ENCODE results near the gene HERC6.
A peak's percentile ranks its signal among the peaks of the same experiment; 100 is the strongest.

HERC6 gene

DNA sequence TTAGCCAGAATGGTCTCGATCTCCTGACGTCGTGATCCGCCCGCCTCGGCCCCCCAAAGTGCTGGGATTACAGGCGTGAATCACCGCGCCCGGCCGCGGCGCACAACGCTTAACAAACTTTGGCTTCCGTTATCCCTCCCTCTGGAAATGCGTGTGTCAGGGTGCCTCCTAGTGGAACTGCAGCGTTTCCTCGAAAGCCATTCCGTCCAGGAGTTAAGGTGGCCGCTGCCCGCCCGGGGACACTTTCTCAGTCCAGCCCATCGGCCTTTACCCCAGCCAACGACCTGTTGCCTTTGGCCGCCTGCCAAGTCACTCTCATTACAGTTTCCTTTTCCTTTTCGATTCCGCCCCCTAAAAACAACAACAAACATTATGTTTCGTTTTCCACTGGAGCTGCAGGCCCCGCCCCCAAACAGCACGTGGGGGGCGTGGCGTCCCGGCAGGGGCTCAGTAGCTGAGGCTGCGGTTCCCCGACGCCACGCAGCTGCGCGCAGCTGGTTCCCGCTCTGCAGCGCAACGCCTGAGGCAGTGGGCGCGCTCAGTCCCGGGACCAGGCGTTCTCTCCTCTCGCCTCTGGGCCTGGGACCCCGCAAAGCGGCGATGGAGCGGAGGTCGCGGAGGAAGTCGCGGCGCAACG, 78.1 kb downstream of the HERC6 start, which contains the start of gene HERC5 (continued):
- TF ChIP-seq, protein P1, sequence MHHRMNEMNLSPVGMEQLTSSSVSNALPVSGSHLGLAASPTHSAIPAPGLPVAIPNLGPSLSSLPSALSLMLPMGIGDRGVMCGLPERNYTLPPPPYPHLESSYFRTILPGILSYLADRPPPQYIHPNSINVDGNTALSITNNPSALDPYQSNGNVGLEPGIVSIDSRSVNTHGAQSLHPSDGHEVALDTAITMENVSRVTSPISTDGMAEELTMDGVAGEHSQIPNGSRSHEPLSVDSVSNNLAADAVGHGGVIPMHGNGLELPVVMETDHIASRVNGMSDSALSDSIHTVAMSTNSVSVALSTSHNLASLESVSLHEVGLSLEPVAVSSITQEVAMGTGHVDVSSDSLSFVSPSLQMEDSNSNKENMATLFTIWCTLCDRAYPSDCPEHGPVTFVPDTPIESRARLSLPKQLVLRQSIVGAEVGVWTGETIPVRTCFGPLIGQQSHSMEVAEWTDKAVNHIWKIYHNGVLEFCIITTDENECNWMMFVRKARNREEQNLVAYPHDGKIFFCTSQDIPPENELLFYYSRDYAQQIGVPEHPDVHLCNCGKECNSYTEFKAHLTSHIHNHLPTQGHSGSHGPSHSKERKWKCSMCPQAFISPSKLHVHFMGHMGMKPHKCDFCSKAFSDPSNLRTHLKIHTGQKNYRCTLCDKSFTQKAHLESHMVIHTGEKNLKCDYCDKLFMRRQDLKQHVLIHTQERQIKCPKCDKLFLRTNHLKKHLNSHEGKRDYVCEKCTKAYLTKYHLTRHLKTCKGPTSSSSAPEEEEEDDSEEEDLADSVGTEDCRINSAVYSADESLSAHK (tag by site-specific recombination; IDR thresholded peaks at IDR 0.05), result peak; percentile 71
- peak; percentile 49; the same call in 1 of the 2 replicates for TF ChIP-seq ZNF549 (tag by site-specific recombination; IDR thresholded peaks at IDR 0.05)
- TF ChIP-seq ZFHX2 (tag by site-specific recombination; conservative IDR thresholded peaks at IDR 0.05), result peak; percentile 51
- no peak; the same call in none of the 2 replicates for TF ChIP-seq KLF8 (tag by site-specific recombination; IDR thresholded peaks at IDR 0.05)
- TF ChIP-seq, protein P2, sequence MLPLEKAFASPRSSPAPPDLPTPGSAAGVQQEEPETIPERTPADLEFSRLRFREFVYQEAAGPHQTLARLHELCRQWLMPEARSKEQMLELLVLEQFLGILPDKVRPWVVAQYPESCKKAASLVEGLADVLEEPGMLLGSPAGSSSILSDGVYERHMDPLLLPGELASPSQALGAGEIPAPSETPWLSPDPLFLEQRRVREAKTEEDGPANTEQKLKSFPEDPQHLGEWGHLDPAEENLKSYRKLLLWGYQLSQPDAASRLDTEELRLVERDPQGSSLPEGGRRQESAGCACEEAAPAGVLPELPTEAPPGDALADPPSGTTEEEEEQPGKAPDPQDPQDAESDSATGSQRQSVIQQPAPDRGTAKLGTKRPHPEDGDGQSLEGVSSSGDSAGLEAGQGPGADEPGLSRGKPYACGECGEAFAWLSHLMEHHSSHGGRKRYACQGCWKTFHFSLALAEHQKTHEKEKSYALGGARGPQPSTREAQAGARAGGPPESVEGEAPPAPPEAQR (tag by site-specific recombination; IDR thresholded peaks at IDR 0.05), result peak; percentile 70; the same call in 1 of the 2 replicates
- peak; percentile 89 for TF ChIP-seq SP3 (tag by site-specific recombination; IDR thresholded peaks at IDR 0.05)
- peak; percentile 94 for TF ChIP-seq ZNF335 (tag by site-specific recombination; conservative IDR thresholded peaks at IDR 0.05)
- TF ChIP-seq, protein P3, sequence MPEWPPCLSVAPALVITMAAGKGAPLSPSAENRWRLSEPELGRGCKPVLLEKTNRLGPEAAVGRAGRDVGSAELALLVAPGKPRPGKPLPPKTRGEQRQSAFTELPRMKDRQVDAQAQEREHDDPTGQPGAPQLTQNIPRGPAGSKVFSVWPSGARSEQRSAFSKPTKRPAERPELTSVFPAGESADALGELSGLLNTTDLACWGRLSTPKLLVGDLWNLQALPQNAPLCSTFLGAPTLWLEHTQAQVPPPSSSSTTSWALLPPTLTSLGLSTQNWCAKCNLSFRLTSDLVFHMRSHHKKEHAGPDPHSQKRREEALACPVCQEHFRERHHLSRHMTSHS (tag by site-specific recombination; IDR thresholded peaks at IDR 0.05), result 0 out of 2 replicates have a peak, but pooled peaks have one; percentile 29
- peak; percentile 61 for TF ChIP-seq FEZF1 (tag by site-specific recombination; IDR thresholded peaks at IDR 0.05)
- TF ChIP-seq ZNF785 (tag by site-specific recombination; IDR thresholded peaks at IDR 0.05), result peak; percentile 98
- TF ChIP-seq ZNF521 (tag by site-specific recombination; IDR thresholded peaks at IDR 0.05), result no peak
- TF ChIP-seq HOXC10 (CRISPR knock-in tag; IDR thresholded peaks at IDR 0.05), result no peak
- TF ChIP-seq, protein P4, sequence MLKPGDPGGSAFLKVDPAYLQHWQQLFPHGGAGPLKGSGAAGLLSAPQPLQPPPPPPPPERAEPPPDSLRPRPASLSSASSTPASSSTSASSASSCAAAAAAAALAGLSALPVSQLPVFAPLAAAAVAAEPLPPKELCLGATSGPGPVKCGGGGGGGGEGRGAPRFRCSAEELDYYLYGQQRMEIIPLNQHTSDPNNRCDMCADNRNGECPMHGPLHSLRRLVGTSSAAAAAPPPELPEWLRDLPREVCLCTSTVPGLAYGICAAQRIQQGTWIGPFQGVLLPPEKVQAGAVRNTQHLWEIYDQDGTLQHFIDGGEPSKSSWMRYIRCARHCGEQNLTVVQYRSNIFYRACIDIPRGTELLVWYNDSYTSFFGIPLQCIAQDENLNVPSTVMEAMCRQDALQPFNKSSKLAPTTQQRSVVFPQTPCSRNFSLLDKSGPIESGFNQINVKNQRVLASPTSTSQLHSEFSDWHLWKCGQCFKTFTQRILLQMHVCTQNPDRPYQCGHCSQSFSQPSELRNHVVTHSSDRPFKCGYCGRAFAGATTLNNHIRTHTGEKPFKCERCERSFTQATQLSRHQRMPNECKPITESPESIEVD (tag by site-specific recombination; IDR thresholded peaks at IDR 0.05), result peak; percentile 65
- TF ChIP-seq ZNF324 (tag by site-specific recombination; IDR thresholded peaks at IDR 0.05), result peak; percentile 61; the same call in 1 of the 2 replicates
- peak; percentile 92 for TF ChIP-seq IKZF3 (tag by site-specific recombination; IDR thresholded peaks at IDR 0.05)
- TF ChIP-seq ZEB2 (tag by site-specific recombination; IDR thresholded peaks at IDR 0.05), result peak; percentile 92
- TF ChIP-seq ZNF2 (tag by site-specific recombination; IDR thresholded peaks at IDR 0.05), result peak; percentile 83
- TF ChIP-seq GLIS2 (tag by site-specific recombination; IDR thresholded peaks at IDR 0.05), result peak; percentile 81
- TF ChIP-seq ZBTB48 (tag by site-specific recombination; IDR thresholded peaks at IDR 0.05), result peak; percentile 68
- TF ChIP-seq ZNF37A (tag by site-specific recombination; IDR thresholded peaks at IDR 0.05), result peak; percentile 75
- TF ChIP-seq, protein P5, sequence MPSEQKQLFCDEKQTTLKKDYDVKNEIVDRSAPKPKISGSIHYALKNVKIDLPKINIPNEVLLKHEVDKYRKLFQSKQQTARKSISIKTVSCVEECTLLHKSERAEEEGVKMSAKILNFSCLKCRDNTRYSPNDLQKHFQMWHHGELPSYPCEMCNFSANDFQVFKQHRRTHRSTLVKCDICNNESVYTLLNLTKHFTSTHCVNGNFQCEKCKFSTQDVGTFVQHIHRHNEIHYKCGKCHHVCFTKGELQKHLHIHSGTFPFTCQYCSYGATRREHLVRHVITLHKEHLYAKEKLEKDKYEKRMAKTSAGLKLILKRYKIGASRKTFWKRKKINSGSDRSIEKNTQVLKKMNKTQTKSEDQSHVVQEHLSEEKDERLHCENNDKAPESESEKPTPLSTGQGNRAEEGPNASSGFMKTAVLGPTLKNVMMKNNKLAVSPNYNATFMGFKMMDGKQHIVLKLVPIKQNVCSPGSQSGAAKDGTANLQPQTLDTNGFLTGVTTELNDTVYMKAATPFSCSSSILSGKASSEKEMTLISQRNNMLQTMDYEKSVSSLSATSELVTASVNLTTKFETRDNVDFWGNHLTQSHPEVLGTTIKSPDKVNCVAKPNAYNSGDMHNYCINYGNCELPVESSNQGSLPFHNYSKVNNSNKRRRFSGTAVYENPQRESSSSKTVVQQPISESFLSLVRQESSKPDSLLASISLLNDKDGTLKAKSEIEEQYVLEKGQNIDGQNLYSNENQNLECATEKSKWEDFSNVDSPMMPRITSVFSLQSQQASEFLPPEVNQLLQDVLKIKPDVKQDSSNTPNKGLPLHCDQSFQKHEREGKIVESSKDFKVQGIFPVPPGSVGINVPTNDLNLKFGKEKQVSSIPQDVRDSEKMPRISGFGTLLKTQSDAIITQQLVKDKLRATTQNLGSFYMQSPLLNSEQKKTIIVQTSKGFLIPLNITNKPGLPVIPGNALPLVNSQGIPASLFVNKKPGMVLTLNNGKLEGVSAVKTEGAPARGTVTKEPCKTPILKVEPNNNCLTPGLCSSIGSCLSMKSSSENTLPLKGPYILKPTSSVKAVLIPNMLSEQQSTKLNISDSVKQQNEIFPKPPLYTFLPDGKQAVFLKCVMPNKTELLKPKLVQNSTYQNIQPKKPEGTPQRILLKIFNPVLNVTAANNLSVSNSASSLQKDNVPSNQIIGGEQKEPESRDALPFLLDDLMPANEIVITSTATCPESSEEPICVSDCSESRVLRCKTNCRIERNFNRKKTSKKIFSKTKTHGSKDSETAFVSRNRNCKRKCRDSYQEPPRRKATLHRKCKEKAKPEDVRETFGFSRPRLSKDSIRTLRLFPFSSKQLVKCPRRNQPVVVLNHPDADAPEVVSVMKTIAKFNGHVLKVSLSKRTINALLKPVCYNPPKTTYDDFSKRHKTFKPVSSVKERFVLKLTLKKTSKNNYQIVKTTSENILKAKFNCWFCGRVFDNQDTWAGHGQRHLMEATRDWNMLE (tag by site-specific recombination; conservative IDR thresholded peaks at IDR 0.05; ENCODE audit: low read depth), result 0 out of 2 replicates have a peak, but pooled peaks have one; percentile 13
- TF ChIP-seq TCF7L2 (IDR thresholded peaks at IDR 0.05; ENCODE audit: borderline replicate concordance, low read depth, low read length), result no peak
- 0 out of 2 replicates have a peak, but pooled peaks have one; percentile 43 for TF ChIP-seq ZNF596 (tag by site-specific recombination; IDR thresholded peaks at IDR 0.05)
- peak; percentile 91 for TF ChIP-seq KLF1 (tag by site-specific recombination; IDR thresholded peaks at IDR 0.05)
- TF ChIP-seq, protein P6, sequence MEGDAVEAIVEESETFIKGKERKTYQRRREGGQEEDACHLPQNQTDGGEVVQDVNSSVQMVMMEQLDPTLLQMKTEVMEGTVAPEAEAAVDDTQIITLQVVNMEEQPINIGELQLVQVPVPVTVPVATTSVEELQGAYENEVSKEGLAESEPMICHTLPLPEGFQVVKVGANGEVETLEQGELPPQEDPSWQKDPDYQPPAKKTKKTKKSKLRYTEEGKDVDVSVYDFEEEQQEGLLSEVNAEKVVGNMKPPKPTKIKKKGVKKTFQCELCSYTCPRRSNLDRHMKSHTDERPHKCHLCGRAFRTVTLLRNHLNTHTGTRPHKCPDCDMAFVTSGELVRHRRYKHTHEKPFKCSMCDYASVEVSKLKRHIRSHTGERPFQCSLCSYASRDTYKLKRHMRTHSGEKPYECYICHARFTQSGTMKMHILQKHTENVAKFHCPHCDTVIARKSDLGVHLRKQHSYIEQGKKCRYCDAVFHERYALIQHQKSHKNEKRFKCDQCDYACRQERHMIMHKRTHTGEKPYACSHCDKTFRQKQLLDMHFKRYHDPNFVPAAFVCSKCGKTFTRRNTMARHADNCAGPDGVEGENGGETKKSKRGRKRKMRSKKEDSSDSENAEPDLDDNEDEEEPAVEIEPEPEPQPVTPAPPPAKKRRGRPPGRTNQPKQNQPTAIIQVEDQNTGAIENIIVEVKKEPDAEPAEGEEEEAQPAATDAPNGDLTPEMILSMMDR (tag by site-specific recombination; IDR thresholded peaks at IDR 0.05), result peak; percentile 89
- TF ChIP-seq ZNF184 (tag by site-specific recombination; IDR thresholded peaks at IDR 0.05), result peak; percentile 95
- TF ChIP-seq ZNF112 (tag by site-specific recombination; IDR thresholded peaks at IDR 0.05), result 0 out of 2 replicates have a peak, but pooled peaks have one; percentile 46

All from HEK293 (cell line).